HK-2 (cell line): ENCODE results near the gene PDE1C.
"Not testable (repeated sequence)": the region's sequence is repeated elsewhere in the genome, so short reads cannot be mapped to it uniquely, and the experiment has no call there.

Experiments
- DNase-seq: peaks from one replicate; pipeline ENCODE4 v3.0.0-alpha.2; 2018; ENCODE audit not compliant: unreplicated experiment

Gene PDE1C

GRCh38 chr7:31850066-31850465, 220.1 kb downstream of the PDE1C start:
- DNase-seq = no peak

- no peak for DNase-seq
Observed at GRCh38 chr7:31835471-31835870, 234.7 kb downstream of the PDE1C start.

- not testable (repeated sequence) for DNase-seq
Observed at GRCh38 chr7:31833625-31834024, 236.6 kb downstream of the PDE1C start.

GRCh38 chr7:31828520-31828919, 241.7 kb downstream of the PDE1C start:
- no peak for DNase-seq

GRCh38 chr7:31825576-31825975, 244.6 kb downstream of the PDE1C start:
- no peak for DNase-seq

GRCh38 chr7:31819031-31819430, 251.2 kb downstream of the PDE1C start:
- no peak for DNase-seq

GRCh38 chr7:31816810-31817209, 253.4 kb downstream of the PDE1C start:
- no peak for DNase-seq

GRCh38 chr7:31815796-31816195, 254.4 kb downstream of the PDE1C start:
- no peak for DNase-seq

GRCh38 chr7:31814187-31814586, 256.0 kb downstream of the PDE1C start:
- no peak for DNase-seq

- DNase-seq = no peak
Observed at GRCh38 chr7:31811650-31812461, 258.4 kb downstream of the PDE1C start.

- no peak for DNase-seq
Observed at GRCh38 chr7:31805209-31805818, 264.9 kb downstream of the PDE1C start.

GRCh38 chr7:31796375-31796774, 273.8 kb downstream of the PDE1C start:
- no peak for DNase-seq

GRCh38 chr7:31794851-31795344, 275.3 kb downstream of the PDE1C start:
- no peak for DNase-seq

- no peak for DNase-seq
Observed at GRCh38 chr7:31791881-31792280, 278.3 kb downstream of the PDE1C start.

- no peak for DNase-seq
Observed at GRCh38 chr7:31788883-31789680, 281.1 kb downstream of the PDE1C start.

- no peak for DNase-seq
Observed at GRCh38 chr7:31788445-31788844, 281.8 kb downstream of the PDE1C start.

GRCh38 chr7:31786326-31786725, 283.9 kb downstream of the PDE1C start:
- DNase-seq = no peak

GRCh38 chr7:31785101-31785500, 285.1 kb downstream of the PDE1C start:
- no peak for DNase-seq

- no peak for DNase-seq
Observed at GRCh38 chr7:31783221-31783620, 287.0 kb downstream of the PDE1C start.

- DNase-seq = peak; percentile 4
Observed at GRCh38 chr7:31782411-31782991, 287.7 kb downstream of the PDE1C start.

- DNase-seq = no peak
Observed at GRCh38 chr7:31778296-31778695, 291.9 kb downstream of the PDE1C start.

GRCh38 chr7:31776616-31777015, 293.6 kb downstream of the PDE1C start:
- no peak for DNase-seq
